ENCODE results near the gene NLK. TPM values are rescaled to one million over a fixed set of nuclear protein-coding genes. Genes with fewer than 3 reads are reported as not detected.

Gene NLK
- total and polyA plus RNA-seq, 2 of the 13 experiments (the other 11 are each of a cell fraction or from before 2014, with no cell fraction given), result 13.4 to 14.6 TPM

- H3K4me1 ChIP-seq (ENCODE audit: insufficient read depth, low read length), result peaks cover 4% of the 10 kb centered on the region
- ChIA-PET POLR2A (no interaction called here), CTCF (ENCODE audit: low intra/inter-chr PET ratio, low total read pairs) (no interaction called here)
- no peak for ATAC-seq
- H3K4me3 ChIP-seq (replicated peaks in 1 of 3; ENCODE audit: insufficient read depth in 1 of 3, low read depth in 2 of 3, low read length in 3 of 3), result no peak overlapping the region
- 83% methylated on average over 1 of the region's 1 CpG for WGBS (ENCODE audit: low lambda C conversion rate)
- FAIRE-seq, result no peak
- no peak overlapping the region for H2AFZ ChIP-seq (ENCODE audit: low read length)
- TF ChIP-seq EHMT2 (IDR thresholded peaks at IDR 0.05; ENCODE audit: borderline replicate concordance, low read depth, low read length) (no peak), HMGA1 (CRISPR knock-in tag; conservative IDR thresholded peaks at IDR 0.05) (no peak), GABPA (IDR thresholded peaks at IDR 0.05; ENCODE audit: low read depth, low read length) (no peak), GABPA (CRISPR knock-in tag; IDR thresholded peaks at IDR 0.05; ENCODE audit: low read depth) (no peak), ZBTB1 (CRISPR knock-in tag; IDR thresholded peaks at IDR 0.05; ENCODE audit: borderline replicate concordance) (no peak), ZFP36L2 (CRISPR knock-in tag; IDR thresholded peaks at IDR 0.05) (no peak), ZNF558 (CRISPR knock-in tag; IDR thresholded peaks at IDR 0.05; ENCODE audit: borderline replicate concordance) (no peak), ZNF235 (CRISPR knock-in tag; IDR thresholded peaks at IDR 0.05; ENCODE audit: borderline replicate concordance) (no peak), NFATC3 (CRISPR knock-in tag; IDR thresholded peaks at IDR 0.05) (no peak), ELK4 (CRISPR knock-in tag; IDR thresholded peaks at IDR 0.05; ENCODE audit: borderline replicate concordance) (no peak), RAD21 (CRISPR knock-in tag; IDR thresholded peaks at IDR 0.05) (no peak), REPIN1 (CRISPR knock-in tag; IDR thresholded peaks at IDR 0.05; ENCODE audit: borderline replicate concordance, low read depth) (no peak), LCORL (IDR thresholded peaks at IDR 0.05) (no peak), LCORL (CRISPR knock-in tag; IDR thresholded peaks at IDR 0.05) (no peak), SAFB2 (CRISPR knock-in tag; IDR thresholded peaks at IDR 0.05; ENCODE audit: borderline replicate concordance, low read depth) (no peak), SMAD3 (CRISPR knock-in tag; IDR thresholded peaks at IDR 0.05) (no peak), ZNF318 (CRISPR knock-in tag; IDR thresholded peaks at IDR 0.05) (no peak), KDM5A (IDR thresholded peaks at IDR 0.05; ENCODE audit: borderline replicate concordance, low read length) (no peak), GATA4 (IDR thresholded peaks at IDR 0.05; ENCODE audit: borderline replicate concordance, low read depth) (no peak)
- H3K27me3 ChIP-seq (ENCODE audit: control insufficient read depth in 1 of 2, insufficient read depth in 2 of 2, low read length in 2 of 2), result no peaks in the 10 kb centered on the region
- H3K4me2 ChIP-seq (ENCODE audit: low read depth, low read length), result no peak overlapping the region
- H3K27ac ChIP-seq (ENCODE audit: extremely low read length, insufficient read depth, low read length), result no peak overlapping the region
- no peak overlapping the region for H3K9ac ChIP-seq (ENCODE audit: insufficient read depth, low read depth, low read length)
- in situ Hi-C loops (cut with HindIII; ENCODE audit: extremely low pct_ligation_motif_present, low pct_unique_long_range_greater_than_20kb), result no loop called here
- intact Hi-C loops (cut with micrococcal nuclease; ENCODE audit: unreplicated experiment), result no loop called here
- H3K79me2 ChIP-seq (ENCODE audit: insufficient read depth, low read length), result no peaks in the 10 kb centered on the region
- H4K20me1 ChIP-seq (ENCODE audit: insufficient read depth, low read length), result no peaks in the 10 kb centered on the region
- BruUV-seq (replicated peaks), result no TSS peak
- DNase-seq (ENCODE audit: low spot score), result no peak
- no peaks in the 10 kb centered on the region for H3K9me3 ChIP-seq (ENCODE audit: low read length)
- H3K36me3 ChIP-seq (replicated peaks in 1 of 2; ENCODE audit: control insufficient read depth in 1 of 2, insufficient read depth in 2 of 2, low read length in 2 of 2), result peaks cover 0 to 2% of the 10 kb centered on the region in 2 experiments; a peak in 3 of 5 replicates
Observed at GRCh38 chr17:28173801-28174200, 131.3 kb downstream of the NLK start.
